Measurements from ENCODE around the gene GPC5.
"Not testable (repeated sequence)": the region's sequence is repeated elsewhere in the genome, so short reads cannot be mapped to it uniquely, and the experiment has no call there.

GPC5 gene

GRCh38 chr13:92535222-92536006 lies 1137.0 kb downstream of the GPC5 start:
- no peak for DNase-seq (ENCODE audit: low read depth in 2 of 2)

- no peak for DNase-seq (ENCODE audit: low read depth in 2 of 2)
These were observed 1139.0 kb downstream of the GPC5 start for GRCh38 chr13:92537471-92537870.

GRCh38 chr13:92538164-92538563 lies 1139.7 kb downstream of the GPC5 start:
- DNase-seq (ENCODE audit: low read depth in 2 of 2), result no peak

- DNase-seq (ENCODE audit: low read depth in 2 of 2), result not testable (repeated sequence)
These were observed 1140.7 kb downstream of the GPC5 start for GRCh38 chr13:92539148-92539547.

GRCh38 chr13:92547266-92547665 lies 1148.8 kb downstream of the GPC5 start:
- DNase-seq (ENCODE audit: low read depth in 2 of 2), result no peak

- DNase-seq (ENCODE audit: low read depth in 2 of 2), result no peak
These were observed 1150.9 kb downstream of the GPC5 start for GRCh38 chr13:92549276-92549675.

- DNase-seq (ENCODE audit: low read depth in 2 of 2), result no peak
These were observed 1155.2 kb downstream of the GPC5 start for GRCh38 chr13:92553470-92554114.

- no peak for DNase-seq (ENCODE audit: low read depth in 2 of 2)
These were observed 1162.5 kb downstream of the GPC5 start for GRCh38 chr13:92560883-92561282.

GRCh38 chr13:92564942-92565341 lies 1166.5 kb downstream of the GPC5 start:
- no peak for DNase-seq (ENCODE audit: low read depth in 2 of 2)

- DNase-seq (ENCODE audit: low read depth in 2 of 2), result no peak
These were observed 1168.3 kb downstream of the GPC5 start for GRCh38 chr13:92566767-92567166.

- DNase-seq (ENCODE audit: low read depth in 2 of 2), result no peak
These were observed 1173.8 kb downstream of the GPC5 start for GRCh38 chr13:92572190-92572589.

- no peak for DNase-seq (ENCODE audit: low read depth in 2 of 2)
These were observed 1175.1 kb downstream of the GPC5 start for GRCh38 chr13:92573467-92574057.

- DNase-seq (ENCODE audit: low read depth in 2 of 2), result no peak
These were observed 1176.1 kb downstream of the GPC5 start for GRCh38 chr13:92574499-92574898.

- no peak for DNase-seq (ENCODE audit: low read depth in 2 of 2)
These were observed 1177.4 kb downstream of the GPC5 start for GRCh38 chr13:92575777-92576176.

GRCh38 chr13:92578358-92578757 lies 1179.9 kb downstream of the GPC5 start:
- no peak for DNase-seq (ENCODE audit: low read depth in 2 of 2)

- DNase-seq (ENCODE audit: low read depth in 2 of 2), result no peak
These were observed 1191.5 kb downstream of the GPC5 start for GRCh38 chr13:92589955-92590354.

- DNase-seq (ENCODE audit: low read depth in 2 of 2), result no peak
These were observed 1192.1 kb downstream of the GPC5 start for GRCh38 chr13:92590503-92590908.

GRCh38 chr13:92591117-92591516 lies 1192.7 kb downstream of the GPC5 start:
- no peak for DNase-seq (ENCODE audit: low read depth in 2 of 2)

GRCh38 chr13:92592757-92593156 lies 1194.3 kb downstream of the GPC5 start:
- no peak for DNase-seq (ENCODE audit: low read depth in 2 of 2)

GRCh38 chr13:92602560-92602959 lies 1204.1 kb downstream of the GPC5 start:
- DNase-seq (ENCODE audit: low read depth in 2 of 2), result no peak

GRCh38 chr13:92609376-92609775 lies 1211.0 kb downstream of the GPC5 start:
- no peak for DNase-seq (ENCODE audit: low read depth in 2 of 2)

GRCh38 chr13:92612892-92613291 lies 1214.5 kb downstream of the GPC5 start:
- no peak for DNase-seq (ENCODE audit: low read depth in 2 of 2)

GRCh38 chr13:92613921-92614320 lies 1215.5 kb downstream of the GPC5 start:
- no peak for DNase-seq (ENCODE audit: low read depth in 2 of 2)

Measured in stimulated activated CD4-positive, alpha-beta T cell treated with anti-CD3 and anti-CD28 coated beads, Interleukin-1b, Interleukin-23, amount 100 ng/mL, for 4 hours (primary cell).